ENCODE results near the gene CBX4.

CBX4 gene

GRCh38 chr17:79785017-79785899, 54.0 kb downstream of the CBX4 start:
- H3K27me3 ChIP-seq (replicated peaks; ENCODE audit: control insufficient read depth, insufficient read depth, low read length): peaks cover 3% of the 10 kb centered on the region; the same call in 1 of the 2 replicates
- no peak overlapping the region for H3K4me3 ChIP-seq (replicated peaks; ENCODE audit: low read depth, low read length)
- no peaks in the 10 kb centered on the region for H3K36me3 ChIP-seq (ENCODE audit: control insufficient read depth, insufficient read depth, low read length)
- no peak for DNase-seq (ENCODE audit: extremely low read depth, insufficient read length)
- no peak for TF ChIP-seq CTCF (IDR thresholded peaks at IDR 0.05; ENCODE audit: insufficient read depth, low read length, poor library complexity, severe bottlenecking)

GRCh38 chr17:79784353-79785016, 54.8 kb downstream of the CBX4 start:
- Histone ChIP-seq H3K27me3 (replicated peaks; ENCODE audit: control insufficient read depth, insufficient read depth, low read length) (peaks cover 2% of the 10 kb centered on the region; the same call in 1 of the 2 replicates), H3K36me3 (ENCODE audit: control insufficient read depth, insufficient read depth, low read length) (no peaks in the 10 kb centered on the region), H3K4me3 (replicated peaks; ENCODE audit: low read depth, low read length) (no peak overlapping the region)
- no peak for TF ChIP-seq CTCF (IDR thresholded peaks at IDR 0.05; ENCODE audit: insufficient read depth, low read length, poor library complexity, severe bottlenecking)
- DNase-seq (ENCODE audit: extremely low read depth, insufficient read length): no peak

- no peaks in the 10 kb centered on the region for H3K36me3 ChIP-seq (ENCODE audit: control insufficient read depth, insufficient read depth, low read length)
- H3K4me3 ChIP-seq (replicated peaks; ENCODE audit: low read depth, low read length): no peak overlapping the region
- no peaks in the 10 kb centered on the region; the same call in 1 of the 2 replicates for H3K27me3 ChIP-seq (replicated peaks; ENCODE audit: control insufficient read depth, insufficient read depth, low read length)
- no peak for TF ChIP-seq CTCF (IDR thresholded peaks at IDR 0.05; ENCODE audit: insufficient read depth, low read length, poor library complexity, severe bottlenecking)
- no peak for DNase-seq (ENCODE audit: extremely low read depth, insufficient read length)
These were observed 55.3 kb downstream of the CBX4 start for GRCh38 chr17:79783891-79784290.
